ENCODE data around the gene PANK3. TPM values are rescaled to one million over a fixed set of nuclear protein-coding genes. Genes with fewer than 3 reads are reported as not detected.
A peak's percentile ranks its signal among the peaks of the same experiment; 100 is the strongest.

Gene PANK3
- total and polyA plus RNA-seq, 10 of the 15 experiments (the other 5 are each of a cell fraction or from before 2014, with no cell fraction given) = 4.7 to 43.7 (median 23.9) TPM

DNA sequence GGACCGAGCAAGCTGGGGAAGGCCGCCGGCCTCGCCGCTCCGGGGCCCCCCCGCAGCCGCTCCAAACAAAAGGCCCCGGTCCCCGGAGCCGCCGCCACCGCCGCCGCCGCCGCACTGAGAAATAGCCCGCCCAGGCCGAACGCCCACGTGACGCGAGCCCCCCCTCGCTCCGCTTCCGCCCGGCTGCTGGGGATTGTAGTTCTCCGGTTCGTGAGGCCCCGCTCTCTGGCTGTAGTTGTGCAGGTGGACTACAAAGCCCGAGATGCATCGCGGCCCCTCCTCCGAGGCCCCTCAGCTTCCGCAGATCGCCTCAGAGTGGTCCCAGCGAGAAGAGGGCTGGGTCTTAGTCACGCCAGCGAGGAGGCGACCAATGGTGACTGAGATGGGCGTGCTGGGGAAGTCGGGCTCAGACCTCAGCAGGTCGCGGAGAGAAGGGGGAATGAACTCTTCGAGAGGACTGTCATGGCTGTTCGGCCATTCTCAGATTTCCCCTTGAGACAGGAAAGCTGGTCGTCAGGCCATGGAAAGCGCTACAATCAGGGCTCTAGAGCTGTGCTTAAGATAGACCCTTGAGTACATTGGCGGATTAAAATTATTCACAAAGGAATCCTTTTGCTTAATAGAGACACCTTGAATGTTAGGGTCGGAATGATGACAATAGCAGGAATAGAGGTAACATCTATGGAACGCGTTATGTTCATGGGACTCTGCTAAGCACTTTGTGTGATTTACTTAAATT lies 489 bp upstream of the PANK3 start (continued):
- TF ChIP-seq SMAD5 (IDR thresholded peaks at IDR 0.05; ENCODE audit: low read depth) = peak; percentile 96
- 0 out of 2 replicates have a peak, but pooled peaks have one; percentile 34 for TF ChIP-seq IRF4 (IDR thresholded peaks at IDR 0.05; ENCODE audit: low read depth, low read length)
- TF ChIP-seq DPF2 (IDR thresholded peaks at IDR 0.05) = peak; percentile 97
- peak; percentile 82 for TF ChIP-seq SREBF2 (IDR thresholded peaks at IDR 0.05; ENCODE audit: low read length)
- TF ChIP-seq POLR2A (IDR thresholded peaks at IDR 0.05; ENCODE audit: low read depth, low read length) = peak; percentile 94
- TF ChIP-seq GABPA (IDR thresholded peaks at IDR 0.05; ENCODE audit: low read depth) = peak; percentile 95
- TF ChIP-seq JUND (IDR thresholded peaks at IDR 0.05; ENCODE audit: low read depth, low read length) = 0 out of 2 replicates have a peak, but pooled peaks have one; percentile 0
- peak; percentile 85; the same call in 2 of the 3 replicates for TF ChIP-seq POU2F2 (IDR thresholded peaks at IDR 0.05; ENCODE audit: borderline replicate concordance, low read depth, low read length)
- TF ChIP-seq SMAD1 (IDR thresholded peaks at IDR 0.05; ENCODE audit: low read depth, partially characterized antibody) = peak; percentile 84
- peak; percentile 25; the same call in 1 of the 2 replicates for TF ChIP-seq RCOR1 (conservative IDR thresholded peaks at IDR 0.05; ENCODE audit: low read depth, low read length)
- TF ChIP-seq PAX8 (IDR thresholded peaks at IDR 0.05) = peak; percentile 58; the same call in 1 of the 2 replicates
- 0 out of 2 replicates have a peak, but pooled peaks have one; percentile 63 for TF ChIP-seq ZBED1 (IDR thresholded peaks at IDR 0.05; ENCODE audit: borderline replicate concordance)
- 0 out of 2 replicates have a peak, but pooled peaks have one; percentile 39 for TF ChIP-seq CBFB (IDR thresholded peaks at IDR 0.05; ENCODE audit: low read depth)
- TF ChIP-seq WRNIP1 (IDR thresholded peaks at IDR 0.05; ENCODE audit: borderline replicate concordance, low read depth, low read length) = no peak
- TF ChIP-seq USF2 (IDR thresholded peaks at IDR 0.05; ENCODE audit: borderline replicate concordance, low read depth, low read length) = peak; percentile 87
- TF ChIP-seq ASH2L (IDR thresholded peaks at IDR 0.05; ENCODE audit: borderline replicate concordance, low read depth) = 0 out of 2 replicates have a peak, but pooled peaks have one; percentile 3
- TF ChIP-seq, protein P1, sequence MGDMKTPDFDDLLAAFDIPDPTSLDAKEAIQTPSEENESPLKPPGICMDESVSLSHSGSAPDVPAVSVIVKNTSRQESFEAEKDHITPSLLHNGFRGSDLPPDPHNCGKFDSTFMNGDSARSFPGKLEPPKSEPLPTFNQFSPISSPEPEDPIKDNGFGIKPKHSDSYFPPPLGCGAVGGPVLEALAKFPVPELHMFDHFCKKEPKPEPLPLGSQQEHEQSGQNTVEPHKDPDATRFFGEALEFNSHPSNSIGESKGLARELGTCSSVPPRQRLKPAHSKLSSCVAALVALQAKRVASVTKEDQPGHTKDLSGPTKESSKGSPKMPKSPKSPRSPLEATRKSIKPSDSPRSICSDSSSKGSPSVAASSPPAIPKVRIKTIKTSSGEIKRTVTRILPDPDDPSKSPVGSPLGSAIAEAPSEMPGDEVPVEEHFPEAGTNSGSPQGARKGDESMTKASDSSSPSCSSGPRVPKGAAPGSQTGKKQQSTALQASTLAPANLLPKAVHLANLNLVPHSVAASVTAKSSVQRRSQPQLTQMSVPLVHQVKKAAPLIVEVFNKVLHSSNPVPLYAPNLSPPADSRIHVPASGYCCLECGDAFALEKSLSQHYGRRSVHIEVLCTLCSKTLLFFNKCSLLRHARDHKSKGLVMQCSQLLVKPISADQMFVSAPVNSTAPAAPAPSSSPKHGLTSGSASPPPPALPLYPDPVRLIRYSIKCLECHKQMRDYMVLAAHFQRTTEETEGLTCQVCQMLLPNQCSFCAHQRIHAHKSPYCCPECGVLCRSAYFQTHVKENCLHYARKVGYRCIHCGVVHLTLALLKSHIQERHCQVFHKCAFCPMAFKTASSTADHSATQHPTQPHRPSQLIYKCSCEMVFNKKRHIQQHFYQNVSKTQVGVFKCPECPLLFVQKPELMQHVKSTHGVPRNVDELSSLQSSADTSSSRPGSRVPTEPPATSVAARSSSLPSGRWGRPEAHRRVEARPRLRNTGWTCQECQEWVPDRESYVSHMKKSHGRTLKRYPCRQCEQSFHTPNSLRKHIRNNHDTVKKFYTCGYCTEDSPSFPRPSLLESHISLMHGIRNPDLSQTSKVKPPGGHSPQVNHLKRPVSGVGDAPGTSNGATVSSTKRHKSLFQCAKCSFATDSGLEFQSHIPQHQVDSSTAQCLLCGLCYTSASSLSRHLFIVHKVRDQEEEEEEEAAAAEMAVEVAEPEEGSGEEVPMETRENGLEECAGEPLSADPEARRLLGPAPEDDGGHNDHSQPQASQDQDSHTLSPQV (IDR thresholded peaks at IDR 0.05) = no peak
